Gastrocnemius medialis (tissue), 4 donors: ENCODE measurements around the gene TRAF7.
"Not testable (repeated sequence)": the region's sequence is repeated elsewhere in the genome, so short reads cannot be mapped to it uniquely, and the experiment has no call there.

Experiments used
- POLR2A ChIP-seq, 2 donors: fragments of 450-650 bp; IDR thresholded peaks; one replicate each; pipeline ENCODE4 v1.6.1; 2017; ENCODE audit warnings: antibody characterized with exemption in 2 of 2, mild to moderate bottlenecking in 2 of 2, moderate library complexity in 2 of 2
- TF ChIP-seq, protein P1 (sequence below), 5 experiments: fragments of 450-650 bp in 3 of 5; fragments of 200-600 bp in 2 of 5; sonication (generic) in 2 of 5; IDR thresholded peaks in 4 of 5; conservative IDR thresholded peaks in 1 of 5; 1 replicate in 4 of 5; 2 replicates in 1 of 5; pipeline ENCODE4 v1.5.1; 2016 to 2019; ENCODE audit warnings: antibody characterized with exemption in 5 of 5, mild to moderate bottlenecking in 3 of 5, moderate library complexity in 3 of 5

DNA sequence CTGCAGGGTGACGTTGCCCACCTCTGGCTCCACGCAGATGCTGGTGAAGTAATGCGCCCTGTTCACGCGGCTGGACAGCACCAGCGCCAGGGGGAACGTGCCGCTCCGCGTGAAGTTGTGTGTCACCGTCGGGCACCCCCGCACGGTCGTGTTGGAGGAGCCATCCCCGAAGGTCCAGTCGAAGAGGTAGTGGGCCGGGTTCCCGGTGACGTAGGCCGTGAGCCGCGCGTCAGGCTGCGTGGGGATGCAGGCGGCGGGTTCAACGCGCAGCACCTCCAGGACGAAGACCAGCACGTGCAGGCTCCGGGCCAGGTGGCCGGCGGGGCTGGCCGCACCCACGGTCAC is 44.6 kb upstream of the TRAF7 start:
- TF ChIP-seq, protein P1, sequence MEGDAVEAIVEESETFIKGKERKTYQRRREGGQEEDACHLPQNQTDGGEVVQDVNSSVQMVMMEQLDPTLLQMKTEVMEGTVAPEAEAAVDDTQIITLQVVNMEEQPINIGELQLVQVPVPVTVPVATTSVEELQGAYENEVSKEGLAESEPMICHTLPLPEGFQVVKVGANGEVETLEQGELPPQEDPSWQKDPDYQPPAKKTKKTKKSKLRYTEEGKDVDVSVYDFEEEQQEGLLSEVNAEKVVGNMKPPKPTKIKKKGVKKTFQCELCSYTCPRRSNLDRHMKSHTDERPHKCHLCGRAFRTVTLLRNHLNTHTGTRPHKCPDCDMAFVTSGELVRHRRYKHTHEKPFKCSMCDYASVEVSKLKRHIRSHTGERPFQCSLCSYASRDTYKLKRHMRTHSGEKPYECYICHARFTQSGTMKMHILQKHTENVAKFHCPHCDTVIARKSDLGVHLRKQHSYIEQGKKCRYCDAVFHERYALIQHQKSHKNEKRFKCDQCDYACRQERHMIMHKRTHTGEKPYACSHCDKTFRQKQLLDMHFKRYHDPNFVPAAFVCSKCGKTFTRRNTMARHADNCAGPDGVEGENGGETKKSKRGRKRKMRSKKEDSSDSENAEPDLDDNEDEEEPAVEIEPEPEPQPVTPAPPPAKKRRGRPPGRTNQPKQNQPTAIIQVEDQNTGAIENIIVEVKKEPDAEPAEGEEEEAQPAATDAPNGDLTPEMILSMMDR (IDR thresholded peaks at IDR 0.05 in 4 of 5, conservative IDR thresholded peaks at IDR 0.05 in 1 of 5): not testable (repeated sequence)
- TF ChIP-seq POLR2A (IDR thresholded peaks at IDR 0.05): not testable (repeated sequence)
